K562 (cell line): ENCODE results near the gene CRYBA4. TPM values are rescaled to one million over a fixed set of nuclear protein-coding genes. Genes with fewer than 3 reads are reported as not detected.

Source experiments
- ATAC-seq: fragments of 200-7000 bp; cut with Tn5 transposase; 3 replicates; pipeline ENCODE4 v1.9.1; 2020; ENCODE audit warnings: moderate library complexity
- BruUV-seq: library from RNA; stranded (reverse); fragments of 400-500 nt; replicated peaks from 2 replicates; lab custom pipeline; 2021; lab: Mats Ljungman, UMichigan
- CTCF ChIA-PET: fragments of 300-600 bp; formaldehyde crosslinking; extraction: SDS; loops from one replicate; lab custom pipeline; 2021; ENCODE audit warnings: low intra/inter-chr PET ratio; lab: Yijun Ruan, JAX
- POLR2A ChIA-PET: fragments of 300-600, 350-650 bp; sonication (Branson Sonifier 250); formaldehyde crosslinking; extraction: SDS; loops from one replicate; lab custom pipeline; 2021; ENCODE audit warnings: antibody characterized with exemption, inconsistent platforms; lab: Yijun Ruan, JAX
- DNase-seq, 4 experiments: peaks; one replicate each; pipeline versions ENCODE4 v3.0.0 to v3.0.0-alpha.2; 2011 to 2018; ENCODE audit warnings: low spot score in 3 of 4, mixed read lengths in 3 of 4; ENCODE audit errors: extremely low read depth in 1 of 4
- FAIRE-seq: peaks from 2 replicates; lab custom pipeline; 2011; peaks lifted over from hg19 to GRCh38; lab: Jason Lieb, UNC
- H2AFZ ChIP-seq: 2 replicates; pipeline ENCODE4 v1.6.0; 2011; ENCODE audit warnings: low read depth, low read length, control low read depth, inconsistent platforms
- H3K27ac ChIP-seq: fragments of 200-600 bp; 3 replicates; pipeline ENCODE4 v1.8.0; 2011; ENCODE audit warnings: low read depth, mild to moderate bottlenecking, control low read depth, inconsistent platforms, low read length, moderate library complexity, mixed read lengths; ENCODE audit errors: extremely low read depth
- H3K27me3 ChIP-seq, 2 experiments: fragments of 300-600 bp in 1 of 2; 2 replicates in 1 of 2; 3 replicates in 1 of 2; pipeline versions ENCODE4 v1.6.0 to v1.8.0; 2011; ENCODE audit warnings: inconsistent platforms in 2 of 2, low read length in 2 of 2, mild to moderate bottlenecking in 1 of 2, mixed read lengths in 1 of 2, moderate library complexity in 1 of 2; ENCODE audit not compliant: control insufficient read depth in 2 of 2, insufficient read depth in 2 of 2
- H3K36me3 ChIP-seq: fragments of 300-600 bp; 3 replicates; pipeline ENCODE4 v1.8.0; 2011; ENCODE audit warnings: mild to moderate bottlenecking, low read length, inconsistent platforms; ENCODE audit not compliant: control insufficient read depth, insufficient read depth
- H3K4me1 ChIP-seq, 2 experiments: fragments of 200-600 bp in 1 of 2; replicated peaks in 1 of 2; 2 replicates in 1 of 2; 3 replicates in 1 of 2; pipeline versions ENCODE4 v1.5.1 to v1.8.0; 2011; ENCODE audit warnings: inconsistent platforms in 2 of 2, low read length in 2 of 2, mild to moderate bottlenecking in 1 of 2, mixed read lengths in 1 of 2, moderate library complexity in 1 of 2; ENCODE audit not compliant: control insufficient read depth in 2 of 2, insufficient read depth in 2 of 2
- H3K4me2 ChIP-seq: 2 replicates; pipeline ENCODE4 v1.6.1; 2011; ENCODE audit warnings: low read length, control low read depth, inconsistent platforms, mixed read lengths; ENCODE audit not compliant: insufficient read depth
- H3K4me3 ChIP-seq: fragments of 200-600 bp; sonication (generic), shearing (Covaris generic); 2 replicates; pipeline ENCODE4 v1.5.1; 2016; ENCODE audit warnings: control low read depth, inconsistent platforms
- H3K79me2 ChIP-seq: fragments of 200-600 bp; 3 replicates; pipeline ENCODE4 v1.8.0; 2011; ENCODE audit warnings: low read length, inconsistent platforms; ENCODE audit not compliant: control insufficient read depth, insufficient read depth
- H3K9ac ChIP-seq, 2 experiments: 2 replicates each; pipeline versions ENCODE4 v1.6.0 to v1.6.1; 2011; ENCODE audit warnings: low read depth in 2 of 2, low read length in 2 of 2, control low read depth in 1 of 2, inconsistent platforms in 1 of 2, mild to moderate bottlenecking in 1 of 2, mixed read lengths in 1 of 2; ENCODE audit not compliant: insufficient read depth in 1 of 2
- H3K9me1 ChIP-seq: one replicate; pipeline ENCODE4 v1.6.0; 2011; ENCODE audit warnings: inconsistent platforms, mild to moderate bottlenecking, low read length, moderate library complexity; ENCODE audit not compliant: control insufficient read depth, insufficient read depth
- H3K9me3 ChIP-seq: replicated peaks from 2 replicates; pipeline ENCODE4 v1.5.1; 2011; ENCODE audit warnings: low read depth, low read length, inconsistent platforms; ENCODE audit not compliant: control insufficient read depth, insufficient read depth
- H4K20me1 ChIP-seq: replicated peaks from 2 replicates; pipeline ENCODE4 v1.6.1; 2011; ENCODE audit warnings: low read length, inconsistent platforms, mixed read lengths; ENCODE audit not compliant: control insufficient read depth, insufficient read depth
- CBFA2T3 ChIP-seq: fragments of 450-650 bp; IDR thresholded peaks from 2 replicates; pipeline ENCODE4 v1.6.1; 2017
- CTBP1 ChIP-seq: fragments of 450-650 bp; IDR thresholded peaks from 2 replicates; pipeline ENCODE4 v1.6.1; 2016; ENCODE audit warnings: borderline replicate concordance
- GTF2B ChIP-seq: IDR thresholded peaks from 2 replicates; pipeline ENCODE4 v1.6.1; 2011; ENCODE audit not compliant: insufficient read length; ENCODE audit errors: extremely low read depth
- HOXB6 ChIP-seq: fragments of 250-450 bp; sonication (Bioruptor Pico); IDR thresholded peaks from 2 replicates; pipeline ENCODE4 v1.5.1; 2022; ENCODE audit warnings: mild to moderate bottlenecking, borderline replicate concordance
- MNT ChIP-seq, 2 experiments: fragments of 450-650 bp; conservative IDR thresholded peaks; 2 replicates each; pipeline ENCODE4 v1.6.1; 2017; ENCODE audit warnings: mild to moderate bottlenecking in 2 of 2, moderate library complexity in 2 of 2
- PHB ChIP-seq: fragments of 250-450 bp; sonication (Bioruptor Pico); IDR thresholded peaks from 2 replicates; pipeline ENCODE4 v1.5.0; 2021
- PHF8 ChIP-seq: fragments of 200-600 bp; sonication (generic); IDR thresholded peaks from 2 replicates; pipeline ENCODE4 v1.6.1; 2012; ENCODE audit warnings: mixed run types, mild to moderate bottlenecking, inconsistent platforms, low read length, moderate library complexity, borderline replicate concordance
- RAD51 ChIP-seq: fragments of 450-650 bp; IDR thresholded peaks from 2 replicates; pipeline ENCODE4 v1.7.1; 2016; ENCODE audit warnings: low read depth, mild to moderate bottlenecking, borderline replicate concordance
- TEAD1 ChIP-seq, 2 experiments: fragments of 450-650 bp in 1 of 2; sonication (generic) in 1 of 2; formaldehyde crosslinking; IDR thresholded peaks; 2 replicates each; pipeline versions ENCODE4 v1.4.0 to v1.8.0; 2020 to 2022; ENCODE audit warnings: mild to moderate bottlenecking in 2 of 2, missing genetic modification reagents in 1 of 2
- ZKSCAN8 ChIP-seq: fragments of 200-800 bp; sonication (Bioruptor generic); IDR thresholded peaks from 2 replicates; pipeline ENCODE4 v1.6.1; 2016; ENCODE audit warnings: missing genetic modification characterization, missing compliant biosample characterization
- ZNF263 ChIP-seq: sonication (generic); formaldehyde crosslinking; IDR thresholded peaks from 2 replicates; pipeline ENCODE4 v1.8.0; 2022; ENCODE audit warnings: mild to moderate bottlenecking, missing genetic modification reagents, borderline replicate concordance
- ZNF311 ChIP-seq: fragments of 250-450 bp; sonication (Bioruptor Pico); IDR thresholded peaks from 2 replicates; pipeline ENCODE4 v1.4.0; 2020; ENCODE audit warnings: mild to moderate bottlenecking, moderate library complexity
- ZNF431 ChIP-seq: sonication (generic); formaldehyde crosslinking; IDR thresholded peaks from 2 replicates; pipeline ENCODE4 v1.8.0; 2022; ENCODE audit warnings: mild to moderate bottlenecking, missing genetic modification reagents
- ZNF584 ChIP-seq: fragments of 200-800 bp; sonication (Bioruptor generic); IDR thresholded peaks from 2 replicates; pipeline ENCODE4 v1.6.1; 2016; ENCODE audit warnings: low read depth, mild to moderate bottlenecking, missing genetic modification characterization, missing compliant biosample characterization
- ZNF766 ChIP-seq: fragments of 200-800 bp; sonication (Bioruptor generic); conservative IDR thresholded peaks from 2 replicates; pipeline ENCODE4 v1.6.1; 2016; ENCODE audit warnings: missing genetic modification characterization, missing compliant biosample characterization
- ZNF778 ChIP-seq: fragments of 450-650 bp; formaldehyde crosslinking; IDR thresholded peaks from 2 replicates; pipeline ENCODE4 v1.4.0; 2020; ENCODE audit warnings: mild to moderate bottlenecking, moderate library complexity
- WGBS: fragments of 100-300 bp; shearing (Covaris generic); methylation state at CpG from one replicate; pipeline ENCODE4 v1.1.6; 2016; ENCODE audit warnings: low coverage, mixed read lengths; ENCODE audit not compliant: insufficient coverage; ENCODE audit errors: missing lambda C conversion rate; 5-methylcytosine and 5-hydroxymethylcytosine counted together
- in situ Hi-C: fragments of 300-500 bp; cut with MboI; formaldehyde crosslinking; loops from 4 replicates; pipeline ENCODE4 v1.15.0; 2018; ENCODE audit warnings: inconsistent platforms, mixed read lengths
- intact Hi-C: fragments of 100-400 bp; cut with micrococcal nuclease; formaldehyde crosslinking; loops from 2 replicates; pipeline ENCODE4 v1.14.2; 2022
- polyA plus RNA-seq, 8 experiments: library from polyadenylated mRNA; depleted of rRNA in 4 of 8; stranded (reverse) in 5 of 8; unstranded in 3 of 8; fragments of >200 nt; fragmentation: Nextera tagmentation in 2 of 8; fragmentation: Illumina TruSeq in 1 of 8; extraction: Ambion mirVana in 2 of 8; extraction: Trizol in 1 of 8; gene quantifications; 2 replicates each; pipeline versions ENCODE4 v1.2.1 to v1.2.3, GENCODE V29; 2011 to 2014; ENCODE audit warnings: inconsistent platforms in 1 of 8, missing spikeins in 1 of 8
- total RNA-seq, 7 experiments: library from RNA; depleted of rRNA in 6 of 7; stranded (reverse); fragments of >200 nt in 6 of 7; fragmentation: Illumina TruSeq in 2 of 7; extraction: Trizol in 2 of 7; gene quantifications; 2 replicates each; pipeline versions ENCODE4 v1.2.1 to v1.2.3, GENCODE V29; 2011 to 2021; ENCODE audit warnings: low replicate concordance in 1 of 7

Gene CRYBA4
- total and polyA plus RNA-seq, 9 of the 15 experiments (the other 6 are each of a cell fraction or from before 2014, with no cell fraction given) = 0.59 to 3.3 (median 1.6) TPM

GRCh38 chr22:26658671-26659478, 37.1 kb downstream of the CRYBA4 start (continued):
- peak; percentile 84 for TF ChIP-seq ZNF263 (CRISPR knock-in tag)
- TF ChIP-seq MNT (conservative IDR thresholded peaks at IDR 0.05) = peak; percentile 96 to 98
- TF ChIP-seq, all 486 proteins: peak for 78

GRCh38 chr22:26660356-26660755, 38.6 kb downstream of the CRYBA4 start:
- no peaks in the 10 kb centered on the region for H3K9me3 ChIP-seq
- no peak overlapping the region for H3K4me2 ChIP-seq
- H3K9ac ChIP-seq = no peak overlapping the region
- CTCF ChIA-PET = interaction anchor here (0.6 kb wide), 1 partner anchor 149 kb away, joined by 6 read pairs; no protein-coding TSS in a partner anchor
- no peak for DNase-seq
- intact Hi-C loops (no loop called here), in situ Hi-C loops (loop anchor here (5.0 kb wide), 1 partner anchor 263 kb away; no protein-coding TSS in a partner anchor)
- no peak overlapping the region for H3K4me3 ChIP-seq
- H3K27ac ChIP-seq = no peak overlapping the region
- no peaks in the 10 kb centered on the region; a peak in 1 of 5 replicates for H3K27me3 ChIP-seq
- H3K4me1 ChIP-seq = peaks cover 13 to 22% of the 10 kb centered on the region in 2 experiments; a peak in 4 of 5 replicates
- H3K36me3 ChIP-seq = no peaks in the 10 kb centered on the region
- ATAC-seq = no peak
- H2AFZ ChIP-seq = peak overlapping the region; percentile 73
- no TSS peak for BruUV-seq
- no peaks in the 10 kb centered on the region for H3K9me1 ChIP-seq
- POLR2A ChIA-PET = no interaction called here
- WGBS = 68% methylated on average over 5 of the region's 6 CpGs
- no peaks in the 10 kb centered on the region for H4K20me1 ChIP-seq
- FAIRE-seq = no peak
- no peaks in the 10 kb centered on the region for H3K79me2 ChIP-seq
- no peak for TF ChIP-seq PHB (CRISPR knock-in tag)
- no peak for TF ChIP-seq TEAD1 (CRISPR knock-in tag; IDR thresholded peaks at IDR 0.05)
- no peak for TF ChIP-seq GTF2B
- TF ChIP-seq ZNF766 (CRISPR knock-in tag) = no peak
- TF ChIP-seq CTBP1 = no peak
- TF ChIP-seq PHF8 = no peak
- TF ChIP-seq ZNF311 (CRISPR knock-in tag) = no peak
- TF ChIP-seq CBFA2T3 = no peak
- no peak for TF ChIP-seq HOXB6 (CRISPR knock-in tag)
- TF ChIP-seq RAD51 = no peak
- no peak for TF ChIP-seq ZNF778 (CRISPR knock-in tag)
- TF ChIP-seq ZNF431 (CRISPR knock-in tag) = no peak
- no peak for TF ChIP-seq ZKSCAN8 (CRISPR knock-in tag)
- no peak for TF ChIP-seq ZNF584 (CRISPR knock-in tag)
